Ascending aorta (tissue), 2 donors: Measurements from ENCODE around the gene TNS2. TPM values are rescaled to one million over a fixed set of nuclear protein-coding genes. Genes with fewer than 3 reads are reported as not detected.
"Not testable (repeated sequence)": the region's sequence is repeated elsewhere in the genome, so short reads cannot be mapped to it uniquely, and the experiment has no call there.

Source experiments
- DNase-seq, 2 donors: peaks; one replicate each; pipeline ENCODE4 v3.0.0-alpha.2; 2019; ENCODE audit warnings: low spot score in 2 of 2
- H3K27ac ChIP-seq, 2 donors: fragments of 200-600 bp; sonication (generic); one replicate each; pipeline ENCODE4 v1.5.1; 2016 to 2017; ENCODE audit warnings: mild to moderate bottlenecking in 1 of 2
- H3K27me3 ChIP-seq: fragments of 200-600 bp; sonication (generic); one replicate; pipeline ENCODE4 v1.5.1; 2017
- H3K36me3 ChIP-seq, 2 donors: fragments of 200-600 bp; sonication (generic); one replicate each; pipeline ENCODE4 v1.5.1; 2016
- H3K4me1 ChIP-seq, 2 donors: fragments of 200-600 bp; sonication (generic); one replicate each; pipeline ENCODE4 v1.5.1; 2016 to 2017; ENCODE audit warnings: mild to moderate bottlenecking in 1 of 2
- H3K4me3 ChIP-seq, 2 donors: fragments of 200-600 bp; sonication (generic); one replicate each; pipeline ENCODE4 v1.5.1; 2016 to 2017; ENCODE audit warnings: mild to moderate bottlenecking in 1 of 2
- H3K9me3 ChIP-seq, 2 donors: fragments of 200-600 bp; sonication (generic); one replicate each; pipeline ENCODE4 v1.5.1; 2016
- CTCF ChIP-seq, 3 experiments: fragments of 200-600 bp in 2 of 3; fragments of 450-650 bp in 1 of 3; sonication (generic) in 2 of 3; IDR thresholded peaks; one replicate each; pipeline ENCODE4 v1.5.1; 2016 to 2019; ENCODE audit warnings: antibody characterized with exemption in 3 of 3, mild to moderate bottlenecking in 1 of 3, moderate library complexity in 1 of 3
- intact Hi-C: fragments of 100-400 bp; cut with DNase I; formaldehyde crosslinking; loops from one replicate; pipeline ENCODE4 v1.15.1; 2023
- total RNA-seq: library from RNA; depleted of rRNA; stranded (reverse); fragments of >200 nt; gene quantifications from one replicate; pipeline ENCODE4 v1.1.0, GENCODE V29; 2016

TNS2 gene
- total RNA-seq, 1 donor from 2014 or later, result 608 TPM

DNA sequence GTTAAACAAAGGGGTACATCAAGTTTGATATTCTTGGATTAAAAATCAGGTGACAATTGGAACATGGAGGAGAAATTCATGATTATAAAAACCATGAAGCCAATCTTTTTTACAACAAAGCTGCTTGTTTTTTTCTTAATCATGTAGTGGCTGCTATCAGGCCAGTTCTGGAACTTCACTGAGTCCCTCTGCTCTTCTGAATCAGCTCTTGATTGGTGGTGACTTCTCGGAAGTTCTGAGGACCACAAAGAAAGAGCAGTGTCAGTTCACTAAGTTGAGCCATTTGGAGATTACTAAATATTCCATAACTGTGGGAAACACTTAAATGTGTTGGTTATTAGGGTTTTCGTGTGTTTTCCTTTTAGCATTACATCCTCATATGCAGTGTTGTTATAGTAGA, 35.2 kb upstream of the TNS2 start:
- Histone ChIP-seq H3K9me3 (no peaks in the 10 kb centered on the region), H3K4me3 (no peak overlapping the region), H3K27me3 (no peaks in the 10 kb centered on the region), H3K36me3 (peaks cover 31 to 35% of the 10 kb centered on the region in 2 donors), H3K27ac (no peak overlapping the region), H3K4me1 (no peaks in the 10 kb centered on the region)
- TF ChIP-seq CTCF (IDR thresholded peaks at IDR 0.05), result no peak
- intact Hi-C loops, result no loop called here
- no peak for DNase-seq

GRCh38 chr12:53025250-53025649, 24.6 kb upstream of the TNS2 start:
- H3K27ac ChIP-seq, result no peak overlapping the region
- intact Hi-C loops, result no loop called here
- H3K4me1 ChIP-seq, result no peaks in the 10 kb centered on the region
- H3K36me3 ChIP-seq, result peaks cover 88 to 90% of the 10 kb centered on the region in 2 donors
- DNase-seq, result no peak
- H3K27me3 ChIP-seq, result no peaks in the 10 kb centered on the region
- H3K4me3 ChIP-seq, result no peak overlapping the region
- no peaks in the 10 kb centered on the region for H3K9me3 ChIP-seq
- no peak for TF ChIP-seq CTCF (IDR thresholded peaks at IDR 0.05)

DNA sequence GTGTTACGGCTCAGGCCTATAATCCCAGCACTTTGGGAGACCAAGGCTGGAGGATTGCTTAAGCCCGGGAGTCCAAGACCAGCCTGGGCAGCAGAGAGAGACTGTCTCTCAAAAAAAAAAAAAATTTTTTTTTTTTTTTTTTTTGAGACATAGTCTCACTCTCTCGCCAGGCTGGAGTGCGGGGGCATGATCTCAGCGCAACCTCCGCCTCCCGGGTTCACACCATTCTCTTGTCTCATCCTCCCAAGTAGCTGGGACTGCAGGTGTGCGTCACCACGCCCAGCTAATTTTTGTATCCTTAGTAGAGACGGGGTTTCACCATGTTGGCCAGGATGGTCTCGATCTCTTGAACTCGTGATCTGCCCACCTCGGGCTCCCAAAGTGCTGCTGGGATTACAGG, 22.9 kb upstream of the TNS2 start:
- H3K27me3 ChIP-seq, H3K4me1 ChIP-seq, H3K4me3 ChIP-seq, intact Hi-C loops, H3K9me3 ChIP-seq, H3K27ac ChIP-seq, DNase-seq: not testable (repeated sequence)
- peaks cover 87 to 93% of the 10 kb centered on the region in 2 donors for H3K36me3 ChIP-seq

- H3K36me3 ChIP-seq, result peaks cover 78 to 89% of the 10 kb centered on the region in 2 donors
- TF ChIP-seq CTCF (IDR thresholded peaks at IDR 0.05), result no peak
- intact Hi-C loops, result no loop called here
These were observed 18.2 kb upstream of the TNS2 start for GRCh38 chr12:53031616-53032015.

DNA sequence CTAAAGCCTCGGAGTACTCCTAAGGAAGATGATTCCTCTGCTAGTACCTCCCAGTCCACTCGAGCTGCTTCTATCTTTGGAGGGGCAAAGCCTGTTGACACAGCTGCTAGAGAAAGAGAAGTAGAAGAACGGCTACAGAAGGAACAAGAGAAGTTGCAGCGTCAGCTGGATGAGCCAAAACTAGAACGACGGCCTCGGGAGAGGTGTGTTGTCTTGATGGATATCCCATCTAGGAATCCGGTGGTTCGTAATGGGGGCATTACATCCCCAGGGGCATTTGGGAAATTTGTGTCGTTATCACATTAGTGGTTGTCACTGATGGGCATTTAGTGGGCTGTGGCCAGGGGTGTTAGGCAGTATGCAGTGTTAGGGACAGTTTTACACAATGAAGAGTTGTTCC, 16.0 kb upstream of the TNS2 start:
- intact Hi-C loops, result not testable (repeated sequence)
- peaks cover 77 to 88% of the 10 kb centered on the region in 2 donors for H3K36me3 ChIP-seq

More at GRCh38 chr12:53031616-53032015, 18.2 kb upstream of the TNS2 start:
- Histone ChIP-seq H3K27ac (no peak overlapping the region), H3K4me1 (no peaks in the 10 kb centered on the region), H3K27me3 (no peaks in the 10 kb centered on the region), H3K9me3 (no peaks in the 10 kb centered on the region), H3K4me3 (no peak overlapping the region)
- DNase-seq, result no peak

GRCh38 chr12:53034459-53034858, 15.4 kb upstream of the TNS2 start:
- no peak for DNase-seq
- no peak for TF ChIP-seq CTCF (IDR thresholded peaks at IDR 0.05)
- Histone ChIP-seq H3K36me3 (peaks cover 78 to 88% of the 10 kb centered on the region in 2 donors), H3K27ac (peak overlapping the region in 1 of 2 donors; percentile 46), H3K9me3 (no peaks in the 10 kb centered on the region), H3K27me3 (no peaks in the 10 kb centered on the region), H3K4me3 (no peak overlapping the region), H3K4me1 (peaks cover 2 to 7% of the 10 kb centered on the region in 2 donors)
- intact Hi-C loops, result no loop called here

More for the DNA sequence above, 16.0 kb upstream of the TNS2 start:
- H3K9me3 ChIP-seq, H3K27me3 ChIP-seq, DNase-seq, H3K4me3 ChIP-seq, H3K4me1 ChIP-seq: not testable (repeated sequence)
- H3K27ac ChIP-seq, result peak overlapping the region in 1 of 2 donors; percentile 46

DNA sequence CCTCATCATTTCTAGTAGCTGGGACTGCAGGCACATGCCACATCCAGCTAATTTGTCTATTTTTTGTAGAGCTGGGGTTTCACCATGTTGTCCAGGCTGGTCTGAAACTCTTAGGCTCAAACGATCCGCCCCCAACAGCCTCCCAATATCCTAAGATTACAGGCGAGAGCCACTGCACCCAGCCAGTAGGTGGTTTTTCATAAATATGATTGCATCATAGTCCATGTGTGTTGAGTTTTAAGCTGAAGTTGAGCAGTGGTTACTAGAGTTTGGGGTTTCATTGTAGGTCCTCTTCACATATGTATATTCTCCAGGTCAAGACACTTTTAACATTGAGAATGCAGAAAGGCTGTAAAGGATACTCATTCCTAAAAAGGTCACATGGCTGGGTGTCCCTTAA, 13.1 kb upstream of the TNS2 start:
- Histone ChIP-seq H3K4me3 (no peak overlapping the region), H3K9me3 (no peaks in the 10 kb centered on the region), H3K27ac (no peak overlapping the region), H3K36me3 (peaks cover 68 to 86% of the 10 kb centered on the region in 2 donors), H3K27me3 (no peaks in the 10 kb centered on the region), H3K4me1 (peaks cover 2 to 7% of the 10 kb centered on the region in 2 donors)
- no peak for DNase-seq
- TF ChIP-seq CTCF (IDR thresholded peaks at IDR 0.05), result no peak
- intact Hi-C loops, result no loop called here
